Caco-2 (cell line): ENCODE measurements around the gene RAB12. TPM values are rescaled to one million over a fixed set of nuclear protein-coding genes. Genes with fewer than 3 reads are reported as not detected.

ENCODE experiments used
- BruUV-seq: library from RNA; stranded (reverse); fragments of 400-500 nt; replicated peaks from 2 replicates; lab custom pipeline; 2021; lab: Mats Ljungman, UMichigan
- CTCF ChIA-PET: fragments of 300-600 bp; sonication (Branson Sonifier 250); formaldehyde crosslinking; loops from one replicate; lab custom pipeline; 2022; ENCODE audit warnings: antibody characterized with exemption; lab: Charles Lee
- POLR2A ChIA-PET: fragments of 300-600 bp; sonication (Branson Sonifier 250); formaldehyde crosslinking; loops from one replicate; lab custom pipeline; 2022; ENCODE audit warnings: antibody characterized with exemption; lab: Charles Lee
- DNase-seq, 2 experiments: peaks; one replicate each; pipeline versions ENCODE4 v3.0.0 to v3.0.0-alpha.2; 2020 to 2022
- H3K27me3 ChIP-seq: replicated peaks from 2 replicates; pipeline ENCODE4 v1.6.0; 2011; ENCODE audit warnings: low read length; ENCODE audit not compliant: control insufficient read depth, insufficient read depth
- H3K36me3 ChIP-seq: 2 replicates; pipeline ENCODE4 v1.5.1; 2011; ENCODE audit warnings: low read length; ENCODE audit not compliant: control insufficient read depth, insufficient read depth
- H3K4me1 ChIP-seq: fragments of 250-450 bp; sonication (Bioruptor Pico); 2 replicates; pipeline ENCODE4 v1.5.1; 2020; ENCODE audit warnings: mild to moderate bottlenecking
- H3K4me3 ChIP-seq: 2 replicates; pipeline ENCODE4 v1.5.1; 2011; ENCODE audit warnings: low read depth, mild to moderate bottlenecking, control low read depth, low read length
- H3K9me3 ChIP-seq: fragments of 250-450 bp; sonication (Bioruptor Pico); 2 replicates; pipeline ENCODE4 v1.5.1; 2020; ENCODE audit warnings: mild to moderate bottlenecking, moderate library complexity
- H3K27ac Mint-ChIP-seq: one replicate; pipeline ENCODE4 v1.8.0; 2022; ENCODE audit warnings: mixed read lengths; ENCODE audit not compliant: unreplicated experiment
- H3K27me3 Mint-ChIP-seq: one replicate; pipeline ENCODE4 v1.8.0; 2022; ENCODE audit warnings: mixed read lengths; ENCODE audit not compliant: insufficient read depth, unreplicated experiment
- H3K36me3 Mint-ChIP-seq: one replicate; pipeline ENCODE4 v1.8.0; 2022; ENCODE audit warnings: mild to moderate bottlenecking, mixed read lengths; ENCODE audit not compliant: insufficient read depth, unreplicated experiment
- H3K4me1 Mint-ChIP-seq: one replicate; pipeline ENCODE4 v1.8.0; 2022; ENCODE audit warnings: low read depth, mixed read lengths; ENCODE audit not compliant: unreplicated experiment
- H3K4me3 Mint-ChIP-seq: one replicate; pipeline ENCODE4 v1.8.0; 2022; ENCODE audit warnings: mild to moderate bottlenecking, moderate library complexity, mixed read lengths; ENCODE audit not compliant: unreplicated experiment
- H3K9me3 Mint-ChIP-seq: one replicate; pipeline ENCODE4 v1.8.0; 2022; ENCODE audit warnings: mixed read lengths; ENCODE audit not compliant: unreplicated experiment
- intact Hi-C: fragments of 100-400 bp; cut with micrococcal nuclease; formaldehyde crosslinking; loops from one replicate; pipeline ENCODE4 v1.10.0; 2022; ENCODE audit not compliant: unreplicated experiment
- total RNA-seq: library from RNA; stranded (reverse); gene quantifications from 2 replicates; pipeline ENCODE4 v1.2.3, GENCODE V29; 2022
- TF ChIP-seq, protein P1 (sequence below), 2 experiments: fragments of 200-600 bp in 1 of 2; IDR thresholded peaks; 1 replicate in 1 of 2; 2 replicates in 1 of 2; pipeline versions ENCODE4 v1.5.1 to v1.8.0; 2011 to 2022; ENCODE audit warnings: antibody characterized with exemption in 1 of 2, control low read depth in 1 of 2, inconsistent platforms in 1 of 2, low read depth in 1 of 2, low read length in 1 of 2, mild to moderate bottlenecking in 1 of 2, moderate library complexity in 1 of 2; ENCODE audit not compliant: insufficient read depth in 1 of 2, severe bottlenecking in 1 of 2, unreplicated experiment in 1 of 2

RAB12 gene
- total RNA-seq, 1 experiment from 2014 or later = 42.8 TPM

DNA sequence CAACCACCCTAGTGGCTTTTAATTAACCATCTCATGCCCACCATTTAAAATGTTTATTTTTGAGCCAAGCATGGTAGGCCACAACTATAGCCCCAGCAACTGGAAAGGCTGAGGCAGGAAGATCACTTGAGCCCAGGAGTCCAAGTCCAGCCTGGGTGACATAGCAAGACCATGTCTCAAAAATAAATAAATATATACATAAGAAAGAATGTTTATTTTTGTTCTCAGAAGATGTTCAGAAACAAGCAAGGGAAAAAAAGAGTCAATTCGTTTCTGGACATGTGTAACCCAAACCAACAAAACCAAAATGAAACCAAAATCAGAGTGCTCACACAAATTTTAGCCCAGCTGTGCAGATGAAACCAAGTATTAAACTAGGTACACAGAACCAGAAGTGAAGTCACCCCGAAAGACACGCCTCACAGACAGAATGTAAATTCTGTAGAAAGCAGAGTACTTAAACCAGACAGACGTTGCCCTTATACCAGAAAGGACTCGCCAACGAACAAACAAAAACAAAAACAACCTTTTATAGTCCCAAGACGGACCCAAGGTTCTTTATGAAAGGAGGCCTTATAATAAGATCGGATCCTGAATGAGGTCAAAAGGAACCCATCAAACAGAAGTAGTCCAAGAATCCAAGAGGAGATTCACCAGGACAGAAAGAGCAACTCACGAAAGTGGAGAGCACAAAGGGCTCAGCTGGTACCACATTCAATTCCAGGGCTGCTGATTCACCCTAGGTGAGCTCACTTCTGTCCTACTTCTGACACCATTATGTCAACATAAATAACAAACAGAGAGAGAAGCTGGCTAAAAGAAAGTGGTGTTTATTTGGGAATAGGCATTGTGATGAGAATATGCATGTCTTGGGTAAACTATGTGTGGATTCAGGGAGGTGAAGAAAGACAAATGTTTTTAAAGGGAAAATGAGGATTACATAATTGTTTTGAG, 64.3 kb downstream of the RAB12 start:
- H3K4me3 ChIP-seq = no peak overlapping the region
- H3K27me3 Mint-ChIP-seq = no peaks in the 10 kb centered on the region
- intact Hi-C loops = no loop called here
- no peak for DNase-seq
- TF ChIP-seq, protein P1, sequence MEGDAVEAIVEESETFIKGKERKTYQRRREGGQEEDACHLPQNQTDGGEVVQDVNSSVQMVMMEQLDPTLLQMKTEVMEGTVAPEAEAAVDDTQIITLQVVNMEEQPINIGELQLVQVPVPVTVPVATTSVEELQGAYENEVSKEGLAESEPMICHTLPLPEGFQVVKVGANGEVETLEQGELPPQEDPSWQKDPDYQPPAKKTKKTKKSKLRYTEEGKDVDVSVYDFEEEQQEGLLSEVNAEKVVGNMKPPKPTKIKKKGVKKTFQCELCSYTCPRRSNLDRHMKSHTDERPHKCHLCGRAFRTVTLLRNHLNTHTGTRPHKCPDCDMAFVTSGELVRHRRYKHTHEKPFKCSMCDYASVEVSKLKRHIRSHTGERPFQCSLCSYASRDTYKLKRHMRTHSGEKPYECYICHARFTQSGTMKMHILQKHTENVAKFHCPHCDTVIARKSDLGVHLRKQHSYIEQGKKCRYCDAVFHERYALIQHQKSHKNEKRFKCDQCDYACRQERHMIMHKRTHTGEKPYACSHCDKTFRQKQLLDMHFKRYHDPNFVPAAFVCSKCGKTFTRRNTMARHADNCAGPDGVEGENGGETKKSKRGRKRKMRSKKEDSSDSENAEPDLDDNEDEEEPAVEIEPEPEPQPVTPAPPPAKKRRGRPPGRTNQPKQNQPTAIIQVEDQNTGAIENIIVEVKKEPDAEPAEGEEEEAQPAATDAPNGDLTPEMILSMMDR (IDR thresholded peaks at IDR 0.05; ENCODE audit: insufficient read depth in 1 of 2, low read depth in 1 of 2, low read length in 1 of 2, severe bottlenecking in 1 of 2, unreplicated experiment in 1 of 2) = no peak
- H3K27ac Mint-ChIP-seq = no peak overlapping the region
- POLR2A ChIA-PET = no interaction called here
- H3K36me3 Mint-ChIP-seq = no peaks in the 10 kb centered on the region
- no peaks in the 10 kb centered on the region for H3K27me3 ChIP-seq
- H3K36me3 ChIP-seq = no peaks in the 10 kb centered on the region
- H3K4me1 Mint-ChIP-seq = no peaks in the 10 kb centered on the region
- no peak overlapping the region for H3K4me3 Mint-ChIP-seq
- H3K4me1 ChIP-seq = no peaks in the 10 kb centered on the region
- CTCF ChIA-PET = no interaction called here
- no peaks in the 10 kb centered on the region for H3K9me3 Mint-ChIP-seq
- no peaks in the 10 kb centered on the region for H3K9me3 ChIP-seq
- BruUV-seq = no TSS peak

DNA sequence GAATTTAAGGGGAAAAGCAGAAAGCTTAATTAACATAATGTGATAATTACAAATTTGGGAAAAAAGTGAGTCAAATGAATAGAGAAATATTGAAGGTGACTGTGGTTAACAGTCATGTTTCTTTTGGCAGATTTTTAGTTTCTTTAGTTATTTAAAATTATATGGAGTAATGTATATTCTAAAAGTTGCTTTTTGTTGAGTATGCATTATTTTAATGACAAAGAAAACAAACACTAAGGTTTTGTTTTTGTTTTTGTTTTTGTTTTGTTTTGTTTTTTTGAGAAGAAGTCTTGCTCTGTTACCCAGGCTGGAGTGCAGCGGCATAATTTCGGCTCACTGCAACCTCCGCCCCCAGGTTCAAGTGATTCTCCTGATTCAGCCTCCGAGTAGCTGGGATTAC, 65.8 kb downstream of the RAB12 start:
- no peaks in the 10 kb centered on the region for H3K9me3 Mint-ChIP-seq
- intact Hi-C loops = no loop called here
- Histone ChIP-seq H3K4me3 (no peak overlapping the region), H3K27me3 (no peaks in the 10 kb centered on the region), H3K36me3 (no peaks in the 10 kb centered on the region), H3K4me1 (no peaks in the 10 kb centered on the region), H3K9me3 (no peaks in the 10 kb centered on the region)
- H3K36me3 Mint-ChIP-seq = no peaks in the 10 kb centered on the region
- TF ChIP-seq, protein P1 (IDR thresholded peaks at IDR 0.05; ENCODE audit: insufficient read depth in 1 of 2, low read depth in 1 of 2, low read length in 1 of 2, severe bottlenecking in 1 of 2, unreplicated experiment in 1 of 2) = no peak
- no peak overlapping the region for H3K4me3 Mint-ChIP-seq
- ChIA-PET POLR2A (no interaction called here), CTCF (no interaction called here)
- no peak overlapping the region for H3K27ac Mint-ChIP-seq
- H3K4me1 Mint-ChIP-seq = no peaks in the 10 kb centered on the region
- no TSS peak for BruUV-seq
- no peaks in the 10 kb centered on the region for H3K27me3 Mint-ChIP-seq
- no peak for DNase-seq

DNA sequence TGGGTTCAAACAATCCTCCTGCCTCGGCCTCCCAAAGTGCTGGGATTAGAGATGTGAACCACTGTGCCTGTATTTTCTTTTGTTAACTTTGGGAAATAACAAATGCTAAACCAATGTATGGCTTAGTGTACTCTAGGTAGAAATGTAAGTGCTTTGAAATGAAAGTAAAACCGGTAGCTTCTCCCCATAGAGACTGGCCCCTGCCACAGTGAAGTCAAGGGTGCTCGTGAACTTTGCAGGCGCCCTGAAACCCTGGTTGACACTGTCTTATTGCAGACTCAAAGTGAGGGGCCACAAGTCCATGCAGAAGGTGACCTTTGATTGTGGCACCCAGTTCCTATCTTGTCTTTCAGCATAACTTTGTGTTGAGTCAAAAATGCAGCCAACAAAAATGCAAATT, 72.0 kb downstream of the RAB12 start:
- no peak overlapping the region for H3K4me3 ChIP-seq
- peaks cover 8% of the 10 kb centered on the region; the same call in 1 of the 2 replicates for H3K4me1 ChIP-seq
- BruUV-seq = no TSS peak
- Mint-ChIP-seq H3K27me3 (no peaks in the 10 kb centered on the region), H3K4me3 (no peak overlapping the region), H3K4me1 (no peaks in the 10 kb centered on the region), H3K27ac (no peak overlapping the region), H3K36me3 (no peaks in the 10 kb centered on the region), H3K9me3 (no peaks in the 10 kb centered on the region)
- intact Hi-C loops = no loop called here
- POLR2A ChIA-PET = no interaction called here
- H3K27me3 ChIP-seq = no peaks in the 10 kb centered on the region
- H3K36me3 ChIP-seq = no peaks in the 10 kb centered on the region
- H3K9me3 ChIP-seq = no peaks in the 10 kb centered on the region
- CTCF ChIA-PET = interaction anchor here (2.2 kb wide), 1 partner anchor 15 kb away, joined by 6 read pairs; no protein-coding TSS in a partner anchor
- TF ChIP-seq, protein P1 (IDR thresholded peaks at IDR 0.05; ENCODE audit: insufficient read depth in 1 of 2, low read depth in 1 of 2, low read length in 1 of 2, severe bottlenecking in 1 of 2, unreplicated experiment in 1 of 2) = no peak
- DNase-seq = no peak
